ENCODE data around the gene IYD. TPM values are rescaled to one million over a fixed set of nuclear protein-coding genes. Genes with fewer than 3 reads are reported as not detected.

IYD gene
- total and polyA plus RNA-seq, 9 of the 15 experiments (the other 6 are each of a cell fraction or from before 2014, with no cell fraction given): not detected

- TF ChIP-seq ZNF277 (CRISPR knock-in tag; IDR thresholded peaks at IDR 0.05; ENCODE audit: borderline replicate concordance): no peak
- no peak for TF ChIP-seq PHB (CRISPR knock-in tag; IDR thresholded peaks at IDR 0.05)
- no peak for TF ChIP-seq MXD1 (CRISPR knock-in tag; IDR thresholded peaks at IDR 0.05; ENCODE audit: borderline replicate concordance, poor library complexity, severe bottlenecking)
- TF ChIP-seq CXXC5 (CRISPR knock-in tag; IDR thresholded peaks at IDR 0.05): peak; percentile 44; the same call in 1 of the 2 replicates
- TF ChIP-seq HOXB6 (CRISPR knock-in tag; IDR thresholded peaks at IDR 0.05; ENCODE audit: borderline replicate concordance): no peak
- peak; percentile 80; the same call in 1 of the 2 replicates for TF ChIP-seq ZNF165 (CRISPR knock-in tag; IDR thresholded peaks at IDR 0.05; ENCODE audit: borderline replicate concordance)
- TF ChIP-seq PTBP1 (IDR thresholded peaks at IDR 0.05; ENCODE audit: low read depth, low read length): no peak
- peak; percentile 58 for TF ChIP-seq TCF3 (CRISPR knock-in tag; IDR thresholded peaks at IDR 0.05)
- TF ChIP-seq ZBTB34 (CRISPR knock-in tag; IDR thresholded peaks at IDR 0.05): no peak
- TF ChIP-seq, protein P1, sequence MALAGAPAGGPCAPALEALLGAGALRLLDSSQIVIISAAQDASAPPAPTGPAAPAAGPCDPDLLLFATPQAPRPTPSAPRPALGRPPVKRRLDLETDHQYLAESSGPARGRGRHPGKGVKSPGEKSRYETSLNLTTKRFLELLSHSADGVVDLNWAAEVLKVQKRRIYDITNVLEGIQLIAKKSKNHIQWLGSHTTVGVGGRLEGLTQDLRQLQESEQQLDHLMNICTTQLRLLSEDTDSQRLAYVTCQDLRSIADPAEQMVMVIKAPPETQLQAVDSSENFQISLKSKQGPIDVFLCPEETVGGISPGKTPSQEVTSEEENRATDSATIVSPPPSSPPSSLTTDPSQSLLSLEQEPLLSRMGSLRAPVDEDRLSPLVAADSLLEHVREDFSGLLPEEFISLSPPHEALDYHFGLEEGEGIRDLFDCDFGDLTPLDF (CRISPR knock-in tag; IDR thresholded peaks at IDR 0.05): no peak
- peak in 1 of 2 experiments; percentile 64; a peak in 1 of 4 replicates for TF ChIP-seq RCOR1 (IDR thresholded peaks at IDR 0.05; ENCODE audit: borderline replicate concordance in 1 of 2, low read depth in 2 of 2, low read length in 2 of 2)
- TF ChIP-seq, protein P2, sequence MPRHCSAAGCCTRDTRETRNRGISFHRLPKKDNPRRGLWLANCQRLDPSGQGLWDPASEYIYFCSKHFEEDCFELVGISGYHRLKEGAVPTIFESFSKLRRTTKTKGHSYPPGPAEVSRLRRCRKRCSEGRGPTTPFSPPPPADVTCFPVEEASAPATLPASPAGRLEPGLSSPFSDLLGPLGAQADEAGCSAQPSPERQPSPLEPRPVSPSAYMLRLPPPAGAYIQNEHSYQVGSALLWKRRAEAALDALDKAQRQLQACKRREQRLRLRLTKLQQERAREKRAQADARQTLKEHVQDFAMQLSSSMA (CRISPR knock-in tag; IDR thresholded peaks at IDR 0.05): no peak
- peak; percentile 58 for TF ChIP-seq ZFX (CRISPR knock-in tag; IDR thresholded peaks at IDR 0.05)
- TF ChIP-seq C11orf30 (IDR thresholded peaks at IDR 0.05; ENCODE audit: low read depth): no peak
- TF ChIP-seq ZBTB2 (IDR thresholded peaks at IDR 0.05): no peak
- no peak for TF ChIP-seq POLR3A (IDR thresholded peaks at IDR 0.05; ENCODE audit: borderline replicate concordance, extremely low read depth, insufficient read depth, insufficient read length)
- peak in 1 of 2 experiments; percentile 57; a peak in 2 of 4 replicates for TF ChIP-seq MAZ (CRISPR knock-in tag; conservative IDR thresholded peaks at IDR 0.05 in 1 of 2, IDR thresholded peaks at IDR 0.05 in 1 of 2)
- TF ChIP-seq ZNF583 (CRISPR knock-in tag; IDR thresholded peaks at IDR 0.05): peak; percentile 86; the same call in 1 of the 2 replicates
- no peak for TF ChIP-seq NONO (IDR thresholded peaks at IDR 0.05; ENCODE audit: low read depth in 2 of 2, low read length in 1 of 2)
- TF ChIP-seq ZBTB7A (IDR thresholded peaks at IDR 0.05; ENCODE audit: borderline replicate concordance, control insufficient read depth, low read depth, low read length): no peak
- peak; percentile 14; the same call in 1 of the 2 replicates for TF ChIP-seq MAFG (tag; conservative IDR thresholded peaks at IDR 0.05)
Measured at GRCh38 chr6:150320442-150320841, 48.4 kb upstream of the IYD start (continued).

All from K562 (cell line).